Inflammatory macrophage (primary cell): ENCODE data around the gene CYP2W1.
A peak's percentile ranks its signal among the peaks of the same experiment; 100 is the strongest.
"Not testable (repeated sequence)": the region's sequence is repeated elsewhere in the genome, so short reads cannot be mapped to it uniquely, and the experiment has no call there.

Experiments
- DNase-seq, 2 donors: peaks; one replicate each; pipeline ENCODE4 v3.0.0-alpha.2; 2020 to 2022

The CYP2W1 gene

GRCh38 chr7:952548-953441 is 30.2 kb upstream of the CYP2W1 start:
- DNase-seq: no peak

DNA sequence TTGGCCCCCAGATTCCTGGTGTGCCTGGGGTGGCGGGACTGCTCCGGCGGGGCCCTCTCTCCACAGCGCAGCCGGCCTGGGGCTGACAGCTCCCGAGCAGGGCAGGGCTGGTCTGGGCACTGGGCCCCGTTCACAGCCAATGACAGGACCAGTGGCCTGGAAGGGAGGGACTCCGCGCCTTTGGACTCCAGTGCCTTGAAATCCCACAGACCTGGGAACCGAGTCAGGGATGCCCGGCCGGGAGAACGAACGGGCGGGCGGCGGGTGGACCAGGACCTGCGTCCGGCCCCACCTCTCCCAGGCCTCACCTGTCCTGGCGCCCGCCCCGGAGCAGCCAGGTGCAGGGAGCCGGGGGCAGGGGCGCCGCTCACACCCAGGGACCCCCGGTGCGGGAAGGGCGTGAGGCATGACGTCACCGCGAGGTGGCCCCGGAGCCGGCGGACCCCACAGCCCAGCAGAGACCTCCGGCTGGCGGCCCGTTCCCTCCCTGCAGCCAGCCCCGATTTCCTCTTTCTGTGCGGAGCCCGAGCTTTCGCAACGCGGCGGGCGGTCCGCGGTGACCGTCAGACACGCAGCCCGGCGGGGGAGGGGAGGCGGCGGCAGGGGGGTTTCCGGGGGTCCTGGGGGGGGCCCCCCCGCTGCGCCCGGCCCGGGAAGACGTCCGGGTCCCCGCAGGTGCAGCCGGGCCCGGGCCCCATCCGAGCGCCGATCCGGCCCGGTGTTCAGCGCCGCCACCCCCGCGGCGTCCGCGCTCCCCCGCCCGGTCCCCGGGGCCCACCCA is 29.2 kb upstream of the CYP2W1 start:
- DNase-seq: peak; percentile 72 to 81

GRCh38 chr7:954330-955238 is 28.4 kb upstream of the CYP2W1 start, which contains the start of gene ADAP1:
TSS of gene ADAP1 (minus strand) at chr7:954680. CDS start at chr7:954477, 203 bp downstream.
- DNase-seq: peak; percentile 64 to 83

- DNase-seq: no peak
Measured at GRCh38 chr7:956031-956430, 26.9 kb upstream of the CYP2W1 start.

DNA sequence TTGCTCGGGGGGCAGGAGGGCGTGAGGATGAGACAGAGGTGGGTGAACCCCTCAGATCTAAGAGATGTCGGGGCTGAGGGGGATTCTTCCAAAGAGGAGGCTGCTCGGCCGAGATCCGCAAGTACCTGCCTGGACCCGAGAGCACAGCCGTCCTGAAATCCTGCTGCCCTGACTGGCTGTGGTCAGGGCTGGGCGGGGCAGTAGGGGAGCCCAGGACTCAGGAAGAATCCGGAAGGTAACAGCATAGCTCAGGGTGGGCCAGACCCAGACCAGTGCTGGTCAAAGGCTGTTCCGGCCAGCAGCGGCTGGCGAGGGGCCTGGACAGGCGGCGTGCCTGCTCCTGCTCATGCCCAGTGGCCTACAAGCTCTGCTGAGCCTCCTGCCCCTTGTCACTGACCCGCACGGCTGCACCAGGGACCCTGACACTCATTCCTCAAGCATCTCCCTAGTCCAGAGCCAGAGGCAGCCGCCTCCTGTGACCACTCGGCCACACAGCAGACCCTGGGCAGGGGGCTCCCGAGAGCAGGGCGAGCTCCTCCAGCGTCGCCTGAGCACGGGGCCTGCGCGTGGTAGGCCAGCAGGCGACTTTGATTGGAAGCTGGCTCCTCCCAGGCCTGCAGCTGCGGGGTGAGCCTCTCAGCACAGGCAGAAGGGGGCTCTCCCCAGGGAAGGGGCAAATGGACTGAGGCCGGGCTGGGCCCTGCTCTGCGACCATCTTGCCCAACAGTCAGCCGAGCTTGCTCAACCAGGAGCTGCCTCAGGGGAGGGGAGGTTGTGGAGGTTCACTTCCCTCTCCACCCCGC is 25.4 kb upstream of the CYP2W1 start:
- DNase-seq: peak; percentile 74 to 76

GRCh38 chr7:958221-959200 is 24.5 kb upstream of the CYP2W1 start:
- DNase-seq: no peak

- no peak for DNase-seq
Measured at GRCh38 chr7:959271-959670, 23.7 kb upstream of the CYP2W1 start.

DNA sequence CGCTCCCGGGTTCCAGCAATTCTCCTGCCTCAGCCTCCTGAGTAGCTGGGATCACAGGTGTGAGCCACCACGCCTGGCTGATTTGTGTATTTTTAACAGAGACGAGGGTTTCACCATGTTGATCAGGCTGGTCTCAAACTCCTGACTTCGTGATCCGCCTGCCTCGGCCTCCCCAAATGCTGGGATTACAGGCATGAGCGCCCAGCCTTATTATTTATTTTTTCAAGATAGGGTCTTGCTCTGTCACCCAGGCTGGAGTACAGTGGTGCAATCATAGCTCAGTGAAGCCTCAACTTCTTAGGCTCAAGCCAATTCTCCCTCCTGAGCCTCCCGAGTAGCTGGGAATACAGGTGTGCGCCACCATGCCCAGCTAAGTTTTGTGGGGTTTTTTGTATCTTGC is 23.2 kb upstream of the CYP2W1 start:
- DNase-seq: not testable (repeated sequence)

DNA sequence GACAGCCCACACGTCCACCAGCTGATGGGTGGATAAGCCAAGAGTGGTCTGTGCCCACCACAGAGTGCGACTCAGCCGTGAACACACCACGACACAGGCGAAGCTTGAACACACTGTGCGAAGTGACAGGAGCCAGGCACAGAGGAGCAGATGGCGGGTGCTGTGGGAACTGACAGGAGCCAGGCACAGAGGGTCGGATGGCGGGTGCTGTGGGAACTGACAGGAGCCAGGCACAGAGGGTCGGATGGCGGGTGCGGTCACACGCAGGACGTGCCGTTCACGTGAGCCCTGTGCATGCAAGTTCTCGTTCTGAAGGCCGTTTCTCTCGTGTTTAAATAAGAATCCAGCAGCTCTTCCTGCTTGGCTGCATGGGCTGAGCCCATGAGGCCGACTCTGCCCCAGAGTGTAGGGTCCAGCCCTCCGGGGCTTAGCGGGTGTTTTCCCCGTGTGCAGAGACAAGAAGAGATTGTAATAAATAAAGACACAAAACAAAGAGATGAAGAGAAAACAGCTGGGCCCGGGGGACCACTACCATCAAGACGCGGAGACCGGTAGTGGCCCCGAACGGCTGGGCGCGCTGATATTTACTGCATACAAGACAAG is 22.6 kb upstream of the CYP2W1 start:
- DNase-seq: no peak

GRCh38 chr7:960972-961371 is 22.0 kb upstream of the CYP2W1 start:
- not testable (repeated sequence) for DNase-seq

GRCh38 chr7:961546-962400 is 21.2 kb upstream of the CYP2W1 start:
- no peak for DNase-seq

DNA sequence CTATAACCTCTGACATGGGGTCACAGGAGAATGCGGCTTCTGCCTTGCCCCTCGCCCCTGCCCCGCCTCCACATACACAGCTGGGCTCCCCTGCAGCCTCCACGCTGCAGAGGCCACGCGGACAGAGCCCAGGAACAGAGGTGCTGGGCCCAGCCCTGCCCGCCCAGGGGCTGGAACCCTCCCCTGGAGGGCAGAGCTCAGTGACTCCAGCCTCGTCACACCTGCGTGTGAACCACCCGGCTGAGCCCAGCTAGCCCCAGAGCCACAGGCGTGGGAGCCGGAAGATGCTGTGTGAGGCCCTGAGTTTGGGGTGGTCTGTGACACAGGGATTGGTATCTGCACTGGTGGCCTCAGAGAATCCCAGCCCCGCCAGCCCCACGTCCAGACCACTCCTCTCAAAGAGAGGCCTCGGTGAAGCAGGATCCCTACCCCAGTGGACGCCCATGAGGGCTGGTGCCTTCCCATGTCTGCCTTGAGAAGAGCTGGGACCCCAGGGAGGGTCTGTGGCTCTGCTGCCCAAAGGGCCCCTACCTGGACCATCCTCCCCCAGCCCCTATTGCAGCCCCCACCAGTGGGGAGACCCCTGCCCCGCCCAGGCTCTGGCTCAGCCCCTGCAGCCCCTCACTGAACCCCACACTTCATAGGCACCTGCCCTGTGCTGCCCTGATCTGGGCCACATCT is 20.4 kb upstream of the CYP2W1 start:
- no peak for DNase-seq

GRCh38 chr7:963236-964078 is 19.5 kb upstream of the CYP2W1 start:
- DNase-seq: no peak

GRCh38 chr7:964401-965231 is 18.4 kb upstream of the CYP2W1 start:
- peak; percentile 49 to 70 for DNase-seq

DNA sequence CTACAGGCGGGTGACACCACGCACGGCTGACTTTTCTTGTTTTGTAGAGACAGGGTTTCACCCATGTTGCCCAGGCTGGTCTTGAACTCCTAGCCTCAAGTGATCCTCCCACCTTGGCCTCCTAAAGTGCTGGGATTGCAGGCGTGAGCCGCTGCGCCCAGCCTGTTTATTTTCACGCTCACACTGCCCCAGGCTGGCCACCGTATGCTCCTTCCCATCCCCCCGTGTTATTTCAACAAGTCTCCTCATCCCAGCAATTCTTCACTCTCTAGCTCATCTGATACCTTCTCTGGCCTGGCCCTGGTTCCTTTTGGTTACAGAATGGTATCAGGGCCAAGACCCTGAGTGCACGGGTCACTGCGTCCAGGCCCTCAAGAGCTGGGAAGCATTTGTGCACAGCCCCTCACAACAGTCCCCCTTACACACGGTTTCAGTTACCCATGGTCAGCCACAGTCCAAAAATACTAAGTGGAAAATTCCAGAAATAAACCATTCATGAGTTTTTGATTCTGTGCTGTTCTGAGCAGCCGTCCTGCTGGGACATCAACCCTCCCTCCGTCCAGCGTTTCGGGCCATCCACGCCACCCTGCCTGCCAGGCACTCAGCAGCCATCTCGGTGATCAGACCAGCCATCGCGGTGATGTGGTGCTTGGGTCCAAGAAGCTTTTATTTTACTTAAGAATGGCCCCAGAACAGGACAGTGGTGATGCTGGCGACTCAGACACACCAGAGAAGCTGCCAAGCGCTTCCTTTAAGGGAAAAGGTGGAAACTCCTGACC is 16.5 kb upstream of the CYP2W1 start:
- DNase-seq: no peak
